ENCODE results near the gene RAPGEF4. TPM values are rescaled to one million over a fixed set of nuclear protein-coding genes. Genes with fewer than 3 reads are reported as not detected.

The RAPGEF4 gene
- total and polyA plus RNA-seq, 2 of the 13 experiments (the other 11 are each of a cell fraction or from before 2014, with no cell fraction given), result 0.78 to 0.91 TPM

- TF ChIP-seq PRDM4 (CRISPR knock-in tag; IDR thresholded peaks at IDR 0.05; ENCODE audit: borderline replicate concordance), result no peak
- TF ChIP-seq PHB2 (IDR thresholded peaks at IDR 0.05; ENCODE audit: partially characterized antibody), result no peak
- TF ChIP-seq MED1 (CRISPR knock-in tag; IDR thresholded peaks at IDR 0.05), result peak; percentile 52; the same call in 1 of the 2 replicates
- no peak for TF ChIP-seq HNF4A (CRISPR knock-in tag; IDR thresholded peaks at IDR 0.05)
- no peak for TF ChIP-seq ZNF501 (CRISPR knock-in tag; IDR thresholded peaks at IDR 0.05)
- TF ChIP-seq ZNF180 (CRISPR knock-in tag; IDR thresholded peaks at IDR 0.05; ENCODE audit: borderline replicate concordance, low read depth), result no peak
- no peak for TF ChIP-seq ZNF577 (CRISPR knock-in tag; IDR thresholded peaks at IDR 0.05; ENCODE audit: borderline replicate concordance, low read depth)
- peak; percentile 72; the same call in 1 of the 2 replicates for TF ChIP-seq NCOR1 (IDR thresholded peaks at IDR 0.05; ENCODE audit: borderline replicate concordance, low read length)
- TF ChIP-seq MIER3 (CRISPR knock-in tag; IDR thresholded peaks at IDR 0.05; ENCODE audit: borderline replicate concordance), result no peak
- no peak; the same call in 1 of the 2 replicates for TF ChIP-seq HNF1B (CRISPR knock-in tag; IDR thresholded peaks at IDR 0.05)
- no peak for TF ChIP-seq ZBTB26 (CRISPR knock-in tag; IDR thresholded peaks at IDR 0.05; ENCODE audit: borderline replicate concordance)
- TF ChIP-seq ELK4 (CRISPR knock-in tag; IDR thresholded peaks at IDR 0.05; ENCODE audit: borderline replicate concordance), result no peak
- TF ChIP-seq ZNF724P (CRISPR knock-in tag; IDR thresholded peaks at IDR 0.05; ENCODE audit: borderline replicate concordance), result no peak
- no peak for TF ChIP-seq MXD3 (CRISPR knock-in tag; IDR thresholded peaks at IDR 0.05)
- TF ChIP-seq AHR (CRISPR knock-in tag; IDR thresholded peaks at IDR 0.05), result no peak
- no peak for TF ChIP-seq ZNF609 (CRISPR knock-in tag; IDR thresholded peaks at IDR 0.05; ENCODE audit: borderline replicate concordance)
Observed at GRCh38 chr2:173048897-173049661, 313.4 kb downstream of the RAPGEF4 start (continued).

All from HepG2 (cell line).